ENCODE measurements around the gene CSF2RB.
"Not testable (repeated sequence)": the region's sequence is repeated elsewhere in the genome, so short reads cannot be mapped to it uniquely, and the experiment has no call there.

Gene CSF2RB

DNA sequence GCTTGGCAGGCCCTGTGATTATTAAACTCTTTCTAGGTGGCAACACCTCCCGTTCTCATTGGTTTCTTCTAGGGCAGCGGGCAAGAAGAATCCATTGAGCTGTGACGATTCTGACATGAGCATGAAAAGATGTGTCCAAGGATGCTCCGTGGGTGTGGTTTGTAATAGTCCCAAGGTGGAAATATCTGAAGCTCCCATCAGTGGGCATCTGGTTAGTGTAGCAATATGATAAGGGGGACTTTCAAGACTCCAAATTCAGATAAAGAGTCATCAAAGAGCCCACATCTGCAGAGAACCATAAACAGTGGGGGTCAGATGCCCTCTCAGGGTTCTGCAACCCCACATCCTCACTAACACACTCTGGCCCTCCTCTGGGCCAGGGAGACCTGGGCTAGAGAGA, 63.2 kb downstream of the CSF2RB start:
- DNase-seq = no peak

GRCh38 chr22:36977401-36977861, 64.0 kb downstream of the CSF2RB start:
- DNase-seq = peak; percentile 64

DNA sequence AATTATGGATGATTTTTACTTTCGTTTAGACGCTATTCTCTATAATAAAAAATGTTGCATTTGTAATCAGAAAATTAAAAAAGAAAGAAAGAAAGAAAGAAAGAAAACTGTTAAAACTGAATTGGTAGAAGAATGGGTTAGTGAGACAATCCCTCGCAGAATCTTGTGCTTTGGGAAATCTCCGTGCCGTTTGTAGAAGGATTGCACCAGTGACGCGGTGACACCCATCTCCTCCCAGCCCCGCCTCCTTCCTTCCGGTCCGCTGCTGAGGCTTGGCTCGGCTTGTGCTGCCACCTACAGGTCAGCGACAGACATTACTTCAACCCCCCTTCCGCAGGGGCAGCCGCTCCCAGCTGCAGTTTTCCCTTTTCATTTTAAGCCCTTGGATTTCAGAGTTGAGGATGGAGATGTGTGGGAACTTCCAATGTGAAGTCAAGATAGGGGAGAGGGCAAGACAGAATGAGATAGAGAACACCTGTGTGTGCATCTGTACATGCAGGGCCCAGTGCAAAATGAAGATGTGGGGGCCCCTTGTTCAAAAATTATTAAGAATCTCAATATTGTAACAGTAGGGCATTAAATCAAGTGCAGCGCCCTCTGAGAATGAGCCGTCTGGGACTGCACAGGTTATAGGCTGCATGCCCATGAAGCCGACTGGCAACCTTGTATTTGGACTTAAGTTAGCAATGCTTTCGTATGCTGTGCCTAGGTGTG, 64.7 kb downstream of the CSF2RB start:
- peak; percentile 88 for DNase-seq

DNA sequence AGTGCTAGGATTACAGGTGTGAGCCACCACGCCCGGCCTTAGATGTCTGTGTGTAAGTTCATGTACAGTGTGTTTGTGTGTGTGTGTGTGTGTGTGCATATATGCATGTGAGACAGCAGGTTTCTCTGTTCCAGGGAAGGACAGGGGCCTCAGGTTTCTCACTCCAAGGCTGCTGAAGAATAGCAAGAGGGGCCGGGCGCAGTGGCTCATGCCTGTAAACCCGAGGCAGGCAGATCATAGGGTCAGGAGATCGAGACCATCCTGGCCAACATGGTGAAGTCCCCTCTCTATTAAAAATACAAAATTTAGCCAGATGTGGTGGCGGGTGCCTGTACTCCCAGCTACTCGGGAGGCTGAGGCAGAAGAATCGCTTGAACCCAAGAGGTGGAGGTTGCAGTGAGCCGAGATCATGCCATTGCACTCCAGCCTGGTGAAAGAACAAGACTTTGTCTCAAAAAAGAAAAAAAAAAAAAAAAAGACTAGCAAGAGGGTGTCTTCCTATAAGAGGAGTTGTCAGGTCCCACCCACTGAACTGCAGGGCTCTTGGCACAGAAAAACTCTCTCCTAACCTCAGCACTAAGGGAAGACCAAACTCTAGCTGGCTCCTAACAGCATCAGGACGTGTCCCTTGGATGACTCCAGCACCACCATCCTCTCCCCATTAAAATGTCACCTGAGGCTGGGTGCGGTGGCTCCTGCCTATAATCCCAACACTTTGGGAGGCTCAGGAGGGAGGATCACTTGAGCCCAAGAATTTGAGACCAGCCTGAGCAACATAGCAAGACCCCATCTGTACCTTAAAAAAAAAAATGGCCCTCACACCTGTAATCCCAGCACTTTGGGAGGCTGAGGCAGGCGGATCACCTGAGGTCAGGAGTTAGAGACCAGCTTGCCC, 65.8 kb downstream of the CSF2RB start:
- DNase-seq = no peak

DNA sequence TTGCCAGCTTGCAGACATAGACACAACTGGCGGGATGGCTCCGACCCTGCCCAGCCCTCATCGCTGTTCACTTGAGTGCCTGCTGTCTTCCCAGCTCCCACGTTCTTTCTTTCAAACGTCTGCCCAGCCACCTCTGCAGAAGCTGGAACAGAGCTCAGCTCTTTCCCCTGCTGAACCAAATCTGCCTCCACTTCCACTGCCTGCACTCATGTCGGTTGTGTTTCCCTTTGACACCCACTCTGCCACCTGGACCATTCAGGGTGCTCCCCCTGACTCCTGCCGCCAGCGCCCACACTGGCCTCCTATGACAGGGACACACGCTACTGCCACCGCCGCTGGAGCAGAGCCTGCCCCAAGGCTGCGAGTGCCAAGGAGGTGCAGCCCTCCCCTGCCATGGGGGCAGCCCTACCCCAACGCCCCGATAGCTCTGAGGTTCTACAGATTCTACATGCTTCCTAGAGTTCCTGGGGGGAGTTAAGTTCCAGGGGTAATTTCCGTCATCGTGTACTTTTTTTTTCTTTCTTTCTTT, 67.9 kb downstream of the CSF2RB start:
- no peak for DNase-seq

DNA sequence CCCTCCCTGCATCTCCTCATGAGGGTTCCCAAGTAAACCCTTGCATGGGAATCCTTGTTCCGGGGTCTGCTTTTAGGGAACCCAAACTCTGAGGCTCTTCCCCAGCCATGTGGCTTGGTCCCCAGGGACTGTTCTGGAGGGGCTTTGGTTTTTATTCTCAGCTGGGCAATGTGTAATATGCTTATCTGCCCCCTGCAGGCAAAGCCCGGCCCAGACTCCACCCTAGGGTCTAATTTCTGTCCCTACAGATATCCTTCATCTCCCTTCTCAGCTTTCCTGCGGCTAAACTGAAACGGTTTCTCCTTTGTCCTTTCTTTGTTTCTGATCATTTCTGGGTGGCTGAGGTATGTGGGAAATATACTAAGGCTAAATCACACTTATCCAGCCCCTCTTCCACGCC, 68.7 kb downstream of the CSF2RB start:
- peak; percentile 24 for DNase-seq

GRCh38 chr22:36985211-36985889, 71.9 kb downstream of the CSF2RB start:
- no peak for DNase-seq

DNA sequence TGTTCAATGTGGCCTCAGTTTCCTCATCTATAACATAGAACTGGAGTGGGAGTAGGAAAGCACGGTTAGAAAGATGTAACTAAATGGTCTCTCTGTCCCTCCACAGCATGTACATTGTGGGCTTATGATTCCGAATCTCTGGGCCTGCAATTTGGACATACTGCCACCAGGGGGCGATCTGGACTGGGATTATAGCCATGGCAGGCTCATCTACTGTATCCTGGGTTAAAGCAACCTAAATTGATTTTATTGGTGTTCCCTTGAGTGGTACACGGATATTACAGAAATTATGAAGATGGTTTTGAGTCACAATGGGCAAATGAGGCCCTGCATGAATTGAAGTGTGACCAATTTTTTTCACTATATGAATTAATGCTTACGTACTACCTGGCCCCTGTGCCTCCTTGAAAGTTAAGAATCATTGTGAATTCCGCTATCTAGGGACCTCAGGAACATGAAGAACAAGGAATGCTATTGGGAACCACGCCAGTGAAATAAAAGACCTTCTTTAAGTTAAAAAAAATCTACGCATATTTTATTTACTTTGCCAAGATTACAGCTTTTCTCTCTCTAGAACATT, 72.9 kb downstream of the CSF2RB start:
- DNase-seq = no peak

DNA sequence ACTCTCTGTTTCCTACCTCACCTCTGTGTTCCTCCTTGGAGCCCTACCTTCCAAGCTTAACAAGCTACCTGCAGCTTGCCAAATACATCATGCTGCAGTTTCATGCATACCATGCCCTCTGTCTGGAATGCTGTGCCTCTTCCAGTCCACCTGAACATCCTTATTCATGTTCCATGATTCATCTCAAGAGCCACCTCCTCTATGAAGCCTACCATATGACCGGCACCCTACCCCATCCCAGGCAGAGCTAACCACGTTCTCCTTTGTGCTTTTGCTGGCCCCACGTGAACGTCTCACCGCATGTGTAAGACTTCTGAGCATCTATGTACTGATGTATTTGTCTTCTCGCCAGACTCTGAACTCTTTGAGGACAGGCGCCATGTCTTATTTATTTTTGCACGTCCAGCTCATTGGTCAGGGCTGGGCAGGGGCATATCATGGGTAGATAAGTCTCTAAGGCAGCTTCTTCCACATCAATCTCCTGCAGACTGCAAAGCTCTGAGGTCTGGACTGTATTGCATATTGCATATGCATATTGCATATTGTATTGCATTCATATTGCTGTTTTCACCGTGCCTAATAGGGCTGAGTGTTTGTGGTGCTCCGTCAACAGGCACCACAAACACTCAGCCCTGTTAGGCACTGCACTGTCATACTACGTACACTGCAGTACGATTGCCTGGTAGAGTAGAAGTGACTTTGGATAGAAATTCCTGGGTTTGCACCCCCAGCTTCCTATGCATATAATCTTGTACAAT, 74.8 kb downstream of the CSF2RB start:
- no peak for DNase-seq

DNA sequence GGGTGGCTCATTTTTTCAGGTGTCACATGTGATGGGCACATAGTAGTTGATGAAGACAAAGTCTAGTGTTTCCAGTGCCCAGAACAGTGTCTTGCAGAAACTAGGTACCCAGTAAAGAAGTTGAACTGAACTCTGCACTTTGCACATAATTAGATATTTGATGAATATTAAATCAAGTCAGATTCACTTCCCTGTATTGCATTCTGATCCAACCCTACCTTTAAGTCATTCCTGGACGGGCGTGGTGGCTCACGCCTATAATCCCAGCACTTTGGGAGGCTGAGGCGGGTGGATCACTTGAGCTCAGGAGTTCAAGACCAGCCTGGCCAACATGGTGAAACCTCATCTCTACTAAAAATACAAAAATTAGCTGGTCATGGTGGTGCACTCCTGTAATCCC, 75.6 kb downstream of the CSF2RB start:
- DNase-seq = not testable (repeated sequence)

Data from islet precursor cell (in vitro differentiated cells).